CD4-positive, alpha-beta T cell treated with Interleukin-1 beta for 1 hour (primary cell): ENCODE data around the gene MTHFD1.

Experiments
- DNase-seq, 2 donors: peaks; one replicate each; pipeline ENCODE4 v3.0.0-alpha.2; 2020 to 2022

MTHFD1 gene

GRCh38 chr14:64407329-64407728 lies 19.2 kb downstream of the MTHFD1 start:
- no peak for DNase-seq

GRCh38 chr14:64409126-64409920 lies 21.2 kb downstream of the MTHFD1 start:
- no peak for DNase-seq

- no peak for DNase-seq
Observed at GRCh38 chr14:64410084-64410774, 22.1 kb downstream of the MTHFD1 start.

GRCh38 chr14:64411001-64411400 lies 22.8 kb downstream of the MTHFD1 start:
- no peak for DNase-seq

GRCh38 chr14:64412237-64412636 lies 24.1 kb downstream of the MTHFD1 start:
- no peak for DNase-seq

GRCh38 chr14:64416348-64416932 lies 28.3 kb downstream of the MTHFD1 start:
- DNase-seq, result no peak

- DNase-seq, result no peak
Observed at GRCh38 chr14:64417055-64417770, 29.1 kb downstream of the MTHFD1 start.

- DNase-seq, result no peak
Observed at GRCh38 chr14:64417771-64418125, 29.6 kb downstream of the MTHFD1 start.

GRCh38 chr14:64419003-64419402 lies 30.9 kb downstream of the MTHFD1 start:
- no peak for DNase-seq

GRCh38 chr14:64421166-64421565 lies 33.0 kb downstream of the MTHFD1 start:
- DNase-seq, result no peak

GRCh38 chr14:64422005-64422404 lies 33.9 kb downstream of the MTHFD1 start:
- no peak for DNase-seq

- DNase-seq, result no peak
Observed at GRCh38 chr14:64422756-64423155, 34.6 kb downstream of the MTHFD1 start.

GRCh38 chr14:64423987-64424386 lies 35.8 kb downstream of the MTHFD1 start:
- DNase-seq, result no peak

GRCh38 chr14:64434528-64434927 lies 46.4 kb downstream of the MTHFD1 start:
- DNase-seq, result no peak

GRCh38 chr14:64438181-64438841 lies 50.2 kb downstream of the MTHFD1 start:
- no peak for DNase-seq

- DNase-seq, result no peak
Observed at GRCh38 chr14:64439141-64439540, 51.0 kb downstream of the MTHFD1 start.

GRCh38 chr14:64440494-64440893 lies 52.3 kb downstream of the MTHFD1 start:
- no peak for DNase-seq

- DNase-seq, result no peak
Observed at GRCh38 chr14:64442300-64442988, 54.3 kb downstream of the MTHFD1 start.

GRCh38 chr14:64444140-64444539 lies 56.0 kb downstream of the MTHFD1 start:
- no peak for DNase-seq

GRCh38 chr14:64444984-64445845 lies 57.1 kb downstream of the MTHFD1 start:
- DNase-seq, result peak; percentile 70 to 71
